ENCODE data around the gene LYPD5. TPM values are rescaled to one million over a fixed set of nuclear protein-coding genes. Genes with fewer than 3 reads are reported as not detected.
A peak's percentile ranks its signal among the peaks of the same experiment; 100 is the strongest.

The LYPD5 gene
- total and polyA plus RNA-seq, 5 donors from 2014 or later: 0.60 TPM; not detected in 4

- H3K36me3 ChIP-seq (ENCODE audit: control insufficient read depth, insufficient read depth, low read length): peaks cover 10% of the 10 kb centered on the region
- H3K4me3 ChIP-seq (ENCODE audit: low read depth, low read length): peak overlapping the region; percentile 79
- peaks cover 3 to 61% (median 38%) of the 10 kb centered on the region in 4 donors for H3K4me1 Mint-ChIP-seq
- H3K27me3 ChIP-seq (ENCODE audit: control insufficient read depth, insufficient read depth, low read length): no peaks in the 10 kb centered on the region
- peaks cover 4% of the 10 kb centered on the region for H3K27me3 Mint-ChIP-seq
- no peak for ATAC-seq (ENCODE audit: low read depth in 2 of 2)
- H3K4me1 ChIP-seq (ENCODE audit: control insufficient read depth, insufficient read depth, low read length, poor library complexity, severe bottlenecking): peaks cover 44% of the 10 kb centered on the region
- no peaks in the 10 kb centered on the region for H3K9me3 ChIP-seq (ENCODE audit: control insufficient read depth in 2 of 2, low read length in 2 of 2)
- H3K9me3 Mint-ChIP-seq: no peaks in the 10 kb centered on the region
- peak overlapping the region; percentile 96 to 99 (median 98) for H3K4me3 Mint-ChIP-seq
- peaks cover 7% of the 10 kb centered on the region for H3K36me3 Mint-ChIP-seq
- peak; percentile 74 to 85 (median 77) for DNase-seq
- peak overlapping the region; percentile 98 to 99 (median 99) for H3K27ac Mint-ChIP-seq
- H3K27ac ChIP-seq (ENCODE audit: insufficient read depth, low read length, poor library complexity, severe bottlenecking): peak overlapping the region; percentile 99
Measured at GRCh38 chr19:43755256-43755801, 46.9 kb downstream of the LYPD5 start.

- Mint-ChIP-seq H3K36me3 (peaks cover 12% of the 10 kb centered on the region), H3K27me3 (peaks cover 4% of the 10 kb centered on the region), H3K27ac (peak within 1 kb of the TSS; percentile 98 to 99 (median 99)), H3K4me3 (peak within 1 kb of the TSS; percentile 96 to 99 (median 98)), H3K4me1 (peaks cover 3 to 66% (median 39%) of the 10 kb centered on the region in 4 donors), H3K9me3 (no peaks in the 10 kb centered on the region)
- H3K9me3 ChIP-seq (ENCODE audit: control insufficient read depth in 2 of 2, low read length in 2 of 2): no peaks in the 10 kb centered on the region
- peak within 1 kb of the TSS; percentile 99 for H3K27ac ChIP-seq (ENCODE audit: insufficient read depth, low read length, poor library complexity, severe bottlenecking)
- peak within 1 kb of the TSS; percentile 89 for H3K4me3 ChIP-seq (ENCODE audit: low read depth, low read length)
- ATAC-seq (ENCODE audit: low read depth in 2 of 2) (peak; percentile 87 to 88), DNase-seq (peak; percentile 97 to 99 (median 98))
- H3K36me3 ChIP-seq (ENCODE audit: control insufficient read depth, insufficient read depth, low read length): peaks cover 17% of the 10 kb centered on the region
- H3K27me3 ChIP-seq (ENCODE audit: control insufficient read depth, insufficient read depth, low read length): no peaks in the 10 kb centered on the region
- peaks cover 44% of the 10 kb centered on the region for H3K4me1 ChIP-seq (ENCODE audit: control insufficient read depth, insufficient read depth, low read length, poor library complexity, severe bottlenecking)
Measured at GRCh38 chr19:43754503-43755255, 47.6 kb downstream of the LYPD5 start, which contains the start of gene SMG9. SMG9 (minus strand) TSS chr19:43754962; CDS start chr19:43750741, 4,221 bp downstream.

- Mint-ChIP-seq H3K4me3 (peak overlapping the region; percentile 96 to 99 (median 98)), H3K4me1 (peaks cover 3 to 65% (median 36%) of the 10 kb centered on the region in 4 donors), H3K9me3 (no peaks in the 10 kb centered on the region), H3K27ac (peak overlapping the region; percentile 66 to 99 (median 98)), H3K27me3 (peaks cover 4% of the 10 kb centered on the region), H3K36me3 (peaks cover 14% of the 10 kb centered on the region)
- Histone ChIP-seq H3K4me1 (ENCODE audit: control insufficient read depth, insufficient read depth, low read length, poor library complexity, severe bottlenecking) (peaks cover 44% of the 10 kb centered on the region), H3K27ac (ENCODE audit: insufficient read depth, low read length, poor library complexity, severe bottlenecking) (peak overlapping the region; percentile 99), H3K36me3 (ENCODE audit: control insufficient read depth, insufficient read depth, low read length) (peaks cover 22% of the 10 kb centered on the region), H3K9me3 (ENCODE audit: control insufficient read depth in 2 of 2, low read length in 2 of 2) (no peaks in the 10 kb centered on the region), H3K27me3 (ENCODE audit: control insufficient read depth, insufficient read depth, low read length) (no peaks in the 10 kb centered on the region), H3K4me3 (ENCODE audit: low read depth, low read length) (peak overlapping the region; percentile 89)
- DNase-seq: no peak
- peak in 1 of 2 donors; percentile 25 for ATAC-seq (ENCODE audit: low read depth in 2 of 2)
Measured at GRCh38 chr19:43754253-43754502, 48.1 kb downstream of the LYPD5 start.

- H3K4me1 Mint-ChIP-seq: peaks cover 3 to 74% (median 40%) of the 10 kb centered on the region in 4 donors
- Histone ChIP-seq H3K9me3 (ENCODE audit: control insufficient read depth in 2 of 2, low read length in 2 of 2) (no peaks in the 10 kb centered on the region), H3K27ac (ENCODE audit: insufficient read depth, low read length, poor library complexity, severe bottlenecking) (peak overlapping the region; percentile 99), H3K4me1 (ENCODE audit: control insufficient read depth, insufficient read depth, low read length, poor library complexity, severe bottlenecking) (peaks cover 52% of the 10 kb centered on the region), H3K36me3 (ENCODE audit: control insufficient read depth, insufficient read depth, low read length) (peaks cover 37% of the 10 kb centered on the region), H3K4me3 (ENCODE audit: low read depth, low read length) (peak overlapping the region; percentile 24), H3K27me3 (ENCODE audit: control insufficient read depth, insufficient read depth, low read length) (no peaks in the 10 kb centered on the region)
- ATAC-seq (ENCODE audit: low read depth in 2 of 2) (no peak), DNase-seq (no peak)
- H3K9me3 Mint-ChIP-seq: no peaks in the 10 kb centered on the region
- H3K36me3 Mint-ChIP-seq: peaks cover 26% of the 10 kb centered on the region
- peak overlapping the region; percentile 73 to 98 (median 97) for H3K4me3 Mint-ChIP-seq
- peak overlapping the region in 2 of 3 donors; percentile 66 to 98 for H3K27ac Mint-ChIP-seq
- H3K27me3 Mint-ChIP-seq: peaks cover 4% of the 10 kb centered on the region
Measured at GRCh38 chr19:43752287-43752875, 49.9 kb downstream of the LYPD5 start.

- H3K27ac ChIP-seq (ENCODE audit: insufficient read depth, low read length, poor library complexity, severe bottlenecking): peak overlapping the region; percentile 99
- Mint-ChIP-seq H3K27me3 (peaks cover 4% of the 10 kb centered on the region), H3K4me1 (peaks cover 3 to 72% (median 38%) of the 10 kb centered on the region in 4 donors), H3K36me3 (peaks cover 26% of the 10 kb centered on the region), H3K27ac (peak overlapping the region; percentile 11 to 79 (median 15)), H3K4me3 (peak overlapping the region in 2 of 4 donors; percentile 71 to 98), H3K9me3 (no peaks in the 10 kb centered on the region)
- H3K27me3 ChIP-seq (ENCODE audit: control insufficient read depth, insufficient read depth, low read length): no peaks in the 10 kb centered on the region
- H3K9me3 ChIP-seq (ENCODE audit: control insufficient read depth in 2 of 2, low read length in 2 of 2): no peaks in the 10 kb centered on the region
- DNase-seq: no peak
- ATAC-seq (ENCODE audit: low read depth in 2 of 2): no peak
- no peak overlapping the region for H3K4me3 ChIP-seq (ENCODE audit: low read depth, low read length)
- peaks cover 54% of the 10 kb centered on the region for H3K4me1 ChIP-seq (ENCODE audit: control insufficient read depth, insufficient read depth, low read length, poor library complexity, severe bottlenecking)
- peaks cover 44% of the 10 kb centered on the region for H3K36me3 ChIP-seq (ENCODE audit: control insufficient read depth, insufficient read depth, low read length)
Measured at GRCh38 chr19:43751466-43752220, 50.6 kb downstream of the LYPD5 start.

GRCh38 chr19:43749898-43750297 lies 52.3 kb downstream of the LYPD5 start:
- no peaks in the 10 kb centered on the region for H3K9me3 Mint-ChIP-seq
- no peaks in the 10 kb centered on the region for H3K9me3 ChIP-seq (ENCODE audit: control insufficient read depth in 2 of 2, low read length in 2 of 2)
- no peak overlapping the region for H3K4me3 ChIP-seq (ENCODE audit: low read depth, low read length)
- no peaks in the 10 kb centered on the region for H3K27me3 ChIP-seq (ENCODE audit: control insufficient read depth, insufficient read depth, low read length)
- peaks cover 52% of the 10 kb centered on the region for H3K36me3 ChIP-seq (ENCODE audit: control insufficient read depth, insufficient read depth, low read length)
- H3K27me3 Mint-ChIP-seq: peaks cover 4% of the 10 kb centered on the region
- peaks cover 38% of the 10 kb centered on the region for H3K36me3 Mint-ChIP-seq
- DNase-seq (no peak), ATAC-seq (ENCODE audit: low read depth in 2 of 2) (no peak)
- peak overlapping the region in 2 of 3 donors; percentile 43 to 49 for H3K27ac Mint-ChIP-seq
- H3K4me1 Mint-ChIP-seq: peaks cover 11 to 65% (median 36%) of the 10 kb centered on the region in 4 donors
- peak overlapping the region in 1 of 4 donors; percentile 0 for H3K4me3 Mint-ChIP-seq
- no peak overlapping the region for H3K27ac ChIP-seq (ENCODE audit: insufficient read depth, low read length, poor library complexity, severe bottlenecking)
- peaks cover 39% of the 10 kb centered on the region for H3K4me1 ChIP-seq (ENCODE audit: control insufficient read depth, insufficient read depth, low read length, poor library complexity, severe bottlenecking)

GRCh38 chr19:43749152-43749551 lies 53.1 kb downstream of the LYPD5 start:
- Histone ChIP-seq H3K36me3 (ENCODE audit: control insufficient read depth, insufficient read depth, low read length) (peaks cover 54% of the 10 kb centered on the region), H3K27me3 (ENCODE audit: control insufficient read depth, insufficient read depth, low read length) (no peaks in the 10 kb centered on the region), H3K4me3 (ENCODE audit: low read depth, low read length) (no peak overlapping the region), H3K27ac (ENCODE audit: insufficient read depth, low read length, poor library complexity, severe bottlenecking) (no peak overlapping the region), H3K9me3 (ENCODE audit: control insufficient read depth in 2 of 2, low read length in 2 of 2) (no peaks in the 10 kb centered on the region), H3K4me1 (ENCODE audit: control insufficient read depth, insufficient read depth, low read length, poor library complexity, severe bottlenecking) (peaks cover 36% of the 10 kb centered on the region)
- ATAC-seq (ENCODE audit: low read depth in 2 of 2): no peak
- Mint-ChIP-seq H3K36me3 (peaks cover 38% of the 10 kb centered on the region), H3K4me1 (peaks cover 11 to 59% (median 33%) of the 10 kb centered on the region in 4 donors), H3K27ac (peak overlapping the region in 2 of 3 donors; percentile 5 to 44), H3K4me3 (no peak overlapping the region), H3K27me3 (no peaks in the 10 kb centered on the region), H3K9me3 (no peaks in the 10 kb centered on the region)
- DNase-seq: no peak

All from CD4-positive, CD25-positive, alpha-beta regulatory T cell (primary cell).